ENCODE measurements around the gene THBD. TPM values are rescaled to one million over a fixed set of nuclear protein-coding genes. Genes with fewer than 3 reads are reported as not detected.
A peak's percentile ranks its signal among the peaks of the same experiment; 100 is the strongest.

Gene THBD
- 326 TPM for total RNA-seq

GRCh38 chr20:23049201-23050075 is at the start of gene THBD:
THBD (minus strand) TSS chr20:23049672; CDS start chr20:23049504, 168 bp downstream.
- DNase-seq (ENCODE audit: low spot score in 2 of 2) = peak; percentile 77 to 94
- Histone ChIP-seq H3K27me3 (no peaks in the 10 kb centered on the region), H3K4me1 (peaks cover 9 to 23% of the 10 kb centered on the region in 2 donors), H3K9me3 (no peaks in the 10 kb centered on the region), H3K4me3 (peak within 1 kb of the TSS; percentile 67 to 78), H3K27ac (peak within 1 kb of the TSS; percentile 91 to 93), H3K36me3 (no peaks in the 10 kb centered on the region)
- peak in 1 of 3 experiments; percentile 2 for TF ChIP-seq CTCF (IDR thresholded peaks at IDR 0.05)
- intact Hi-C loops (cut with DNase I) = loop anchor here (2.0 to 5.0 kb wide), 7 partner anchors 95 to 711 kb away; partner anchors contain the start of gene NXT1

GRCh38 chr20:23097636-23098580 is 48.4 kb upstream of the THBD start:
- intact Hi-C loops (cut with DNase I) = no loop called here
- peak in 1 of 2 donors; percentile 7 for DNase-seq (ENCODE audit: low spot score in 2 of 2)
- no peak overlapping the region for H3K27ac ChIP-seq
- H3K4me1 ChIP-seq = no peaks in the 10 kb centered on the region
- no peaks in the 10 kb centered on the region for H3K27me3 ChIP-seq
- H3K4me3 ChIP-seq = no peak overlapping the region
- H3K36me3 ChIP-seq = no peaks in the 10 kb centered on the region
- TF ChIP-seq CTCF (IDR thresholded peaks at IDR 0.05) = no peak
- no peaks in the 10 kb centered on the region for H3K9me3 ChIP-seq

- Histone ChIP-seq H3K27me3 (no peaks in the 10 kb centered on the region), H3K4me3 (no peak overlapping the region), H3K4me1 (peaks cover 0 to 3% of the 10 kb centered on the region in 2 donors), H3K9me3 (no peaks in the 10 kb centered on the region), H3K27ac (no peak overlapping the region), H3K36me3 (no peaks in the 10 kb centered on the region)
- no peak for TF ChIP-seq CTCF (IDR thresholded peaks at IDR 0.05)
- intact Hi-C loops (cut with DNase I) = no loop called here
- DNase-seq (ENCODE audit: low spot score in 2 of 2) = no peak
These were observed 47.6 kb upstream of the THBD start for GRCh38 chr20:23096986-23097520.

- Histone ChIP-seq H3K4me1 (peaks cover 0 to 6% of the 10 kb centered on the region in 2 donors), H3K27ac (no peak overlapping the region), H3K4me3 (no peak overlapping the region), H3K9me3 (no peaks in the 10 kb centered on the region), H3K36me3 (no peaks in the 10 kb centered on the region), H3K27me3 (no peaks in the 10 kb centered on the region)
- no peak for TF ChIP-seq CTCF (IDR thresholded peaks at IDR 0.05)
- intact Hi-C loops (cut with DNase I) = no loop called here
- no peak for DNase-seq (ENCODE audit: low spot score in 2 of 2)
These were observed 46.6 kb upstream of the THBD start for GRCh38 chr20:23096097-23096496.

- no peak for DNase-seq (ENCODE audit: low spot score in 2 of 2)
These were observed 46.0 kb upstream of the THBD start for GRCh38 chr20:23095499-23095898.

More at GRCh38 chr20:23095499-23095898, 46.0 kb upstream of the THBD start:
- intact Hi-C loops (cut with DNase I) = no loop called here
- H3K4me1 ChIP-seq = peaks cover 0 to 6% of the 10 kb centered on the region in 2 donors
- H3K36me3 ChIP-seq = no peaks in the 10 kb centered on the region
- no peak overlapping the region for H3K4me3 ChIP-seq
- no peaks in the 10 kb centered on the region for H3K9me3 ChIP-seq
- no peak for TF ChIP-seq CTCF (IDR thresholded peaks at IDR 0.05)
- no peaks in the 10 kb centered on the region for H3K27me3 ChIP-seq
- no peak overlapping the region for H3K27ac ChIP-seq
